ENCODE results near the gene TAGAP.

Gene TAGAP

GRCh38 chr6:159071843-159072769 lies 27.3 kb upstream of the TAGAP start:
- no peak for DNase-seq (ENCODE audit: low spot score)

- DNase-seq (ENCODE audit: low spot score), result no peak
Observed at GRCh38 chr6:159068904-159069578, 24.2 kb upstream of the TAGAP start.

- DNase-seq (ENCODE audit: low spot score), result no peak
Observed at GRCh38 chr6:159067334-159067733, 22.5 kb upstream of the TAGAP start.

- no peak for DNase-seq (ENCODE audit: low spot score)
Observed at GRCh38 chr6:159066483-159066882, 21.7 kb upstream of the TAGAP start.

GRCh38 chr6:159065759-159066329 lies 21.1 kb upstream of the TAGAP start:
- no peak for DNase-seq (ENCODE audit: low spot score)

GRCh38 chr6:159065091-159065490 lies 20.3 kb upstream of the TAGAP start:
- no peak for DNase-seq (ENCODE audit: low spot score)

GRCh38 chr6:159064477-159064876 lies 19.7 kb upstream of the TAGAP start:
- no peak for DNase-seq (ENCODE audit: low spot score)

GRCh38 chr6:159063549-159063948 lies 18.8 kb upstream of the TAGAP start:
- DNase-seq (ENCODE audit: low spot score), result no peak

- no peak for DNase-seq (ENCODE audit: low spot score)
Observed at GRCh38 chr6:159062976-159063375, 18.2 kb upstream of the TAGAP start.

GRCh38 chr6:159062564-159062945 lies 17.8 kb upstream of the TAGAP start:
- no peak for DNase-seq (ENCODE audit: low spot score)

- no peak for DNase-seq (ENCODE audit: low spot score)
Observed at GRCh38 chr6:159061805-159062563, 17.2 kb upstream of the TAGAP start.

- no peak for DNase-seq (ENCODE audit: low spot score)
Observed at GRCh38 chr6:159061146-159061545, 16.4 kb upstream of the TAGAP start.

GRCh38 chr6:159059885-159060506 lies 15.2 kb upstream of the TAGAP start:
- no peak for DNase-seq (ENCODE audit: low spot score)

- no peak for DNase-seq (ENCODE audit: low spot score)
Observed at GRCh38 chr6:159059141-159059540, 14.3 kb upstream of the TAGAP start.

GRCh38 chr6:159056899-159057298 lies 12.1 kb upstream of the TAGAP start:
- no peak for DNase-seq (ENCODE audit: low spot score)

- DNase-seq (ENCODE audit: low spot score), result no peak
Observed at GRCh38 chr6:159056432-159056831, 11.6 kb upstream of the TAGAP start.

GRCh38 chr6:159056003-159056402 lies 11.2 kb upstream of the TAGAP start:
- DNase-seq (ENCODE audit: low spot score), result no peak

GRCh38 chr6:159053781-159054398 lies 9.1 kb upstream of the TAGAP start:
- no peak for DNase-seq (ENCODE audit: low spot score)

GRCh38 chr6:159052720-159053119 lies 7.9 kb upstream of the TAGAP start:
- no peak for DNase-seq (ENCODE audit: low spot score)

- DNase-seq (ENCODE audit: low spot score), result no peak
Observed at GRCh38 chr6:159047891-159048685, 3.3 kb upstream of the TAGAP start.

- no peak for DNase-seq (ENCODE audit: low spot score)
Observed at GRCh38 chr6:159045801-159046200, 1.0 kb upstream of the TAGAP start.
